Stimulated activated CD4-positive, alpha-beta T cell treated with anti-CD3 and anti-CD28 coated beads, Interleukin-15, amount 100 ng/mL, for 24 hours (primary cell): Measurements from ENCODE around the gene GDI2.
A peak's percentile ranks its signal among the peaks of the same experiment; 100 is the strongest.
"Not testable (repeated sequence)": the region's sequence is repeated elsewhere in the genome, so short reads cannot be mapped to it uniquely, and the experiment has no call there.

Source experiments
- DNase-seq: peaks from one replicate; pipeline ENCODE4 v3.0.0-alpha.2; 2020

The GDI2 gene

DNA sequence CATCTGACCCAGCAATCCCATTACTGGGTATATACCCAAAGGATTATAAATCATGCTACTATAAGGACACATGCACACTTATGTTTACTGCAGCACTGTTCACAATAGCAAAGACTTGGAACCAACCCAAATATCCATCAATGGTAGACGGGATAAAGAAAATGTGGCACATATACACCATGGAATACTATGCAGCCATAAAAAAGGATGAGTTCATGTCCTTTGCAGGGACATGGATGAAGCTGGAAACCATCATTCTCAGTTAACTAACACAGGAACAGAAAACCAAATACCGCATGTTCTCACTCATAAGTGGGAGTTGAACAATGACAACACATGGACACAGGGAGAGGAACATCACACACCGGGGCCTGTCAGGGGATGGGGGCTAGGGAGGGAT is 35.5 kb downstream of the GDI2 start:
- DNase-seq: not testable (repeated sequence)

DNA sequence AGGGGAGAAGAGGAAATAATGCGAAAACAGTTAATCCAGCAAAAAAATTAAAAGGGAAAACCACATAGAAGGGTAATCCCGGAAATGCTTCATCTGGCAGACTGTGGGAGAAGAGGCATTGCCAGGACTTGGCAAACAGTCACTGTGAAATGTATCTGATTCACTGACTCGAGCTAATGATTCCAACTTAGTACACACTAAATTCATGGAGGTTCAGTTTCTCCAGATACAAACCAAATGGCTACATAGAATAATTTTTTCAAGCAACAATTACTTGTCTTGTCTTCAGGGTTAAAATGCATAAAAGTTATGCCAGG is 36.4 kb downstream of the GDI2 start:
- DNase-seq: no peak

DNA sequence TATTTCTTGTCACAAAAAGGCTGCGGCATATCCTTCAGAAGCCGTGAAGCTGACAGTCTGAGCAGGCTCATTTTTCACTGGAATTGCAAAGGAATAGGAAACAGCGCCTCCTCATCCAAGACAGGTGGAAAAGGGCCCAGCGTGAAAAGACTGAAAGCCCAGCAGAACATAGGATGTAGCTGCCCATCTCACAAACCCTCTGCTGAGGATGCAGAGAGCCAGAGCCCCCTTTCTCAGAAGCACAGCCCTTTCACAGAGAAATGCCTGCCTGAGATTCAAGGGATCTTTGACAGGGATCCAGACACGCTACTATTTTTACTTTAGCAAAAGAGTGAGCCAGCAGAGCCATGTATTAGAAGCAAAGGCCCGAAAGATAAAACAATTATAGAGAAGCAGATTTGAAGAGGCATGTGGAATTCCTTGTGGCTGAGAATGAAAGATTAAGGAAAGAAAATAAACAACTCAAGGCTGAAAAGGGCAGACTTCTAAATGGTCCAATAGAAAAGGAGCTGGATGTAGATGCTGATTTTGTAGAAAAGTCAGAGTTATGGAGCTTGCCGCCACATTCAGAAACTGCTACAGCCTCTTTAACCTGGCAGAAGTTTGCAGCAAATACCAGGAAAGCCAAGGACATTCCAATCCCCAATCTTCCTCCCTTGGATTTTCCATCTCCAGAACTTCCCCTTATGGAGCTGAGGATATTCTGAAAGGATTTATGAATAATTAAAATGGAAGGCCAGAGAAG is 36.9 kb downstream of the GDI2 start:
- no peak for DNase-seq

DNA sequence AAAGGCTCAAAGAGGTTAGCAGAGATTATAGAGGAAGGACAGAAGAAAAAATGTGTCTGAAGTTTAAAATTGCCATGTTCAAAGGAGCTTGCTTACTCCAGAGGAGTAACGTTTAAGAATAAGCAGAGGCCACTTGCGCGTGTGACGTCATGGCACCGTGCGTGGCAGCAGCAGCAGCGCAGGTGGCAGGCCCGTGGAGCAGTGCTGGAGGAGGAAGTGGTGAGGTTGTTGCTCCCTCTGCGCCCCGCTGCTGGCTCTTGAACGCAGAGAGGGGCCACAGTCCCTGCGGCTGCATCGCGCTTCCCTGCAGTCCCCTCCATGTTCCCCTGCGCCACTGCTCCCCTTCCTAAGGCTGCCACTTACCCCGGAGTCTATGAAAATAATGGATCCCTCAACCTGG is 37.5 kb downstream of the GDI2 start:
- peak; percentile 84 for DNase-seq

DNA sequence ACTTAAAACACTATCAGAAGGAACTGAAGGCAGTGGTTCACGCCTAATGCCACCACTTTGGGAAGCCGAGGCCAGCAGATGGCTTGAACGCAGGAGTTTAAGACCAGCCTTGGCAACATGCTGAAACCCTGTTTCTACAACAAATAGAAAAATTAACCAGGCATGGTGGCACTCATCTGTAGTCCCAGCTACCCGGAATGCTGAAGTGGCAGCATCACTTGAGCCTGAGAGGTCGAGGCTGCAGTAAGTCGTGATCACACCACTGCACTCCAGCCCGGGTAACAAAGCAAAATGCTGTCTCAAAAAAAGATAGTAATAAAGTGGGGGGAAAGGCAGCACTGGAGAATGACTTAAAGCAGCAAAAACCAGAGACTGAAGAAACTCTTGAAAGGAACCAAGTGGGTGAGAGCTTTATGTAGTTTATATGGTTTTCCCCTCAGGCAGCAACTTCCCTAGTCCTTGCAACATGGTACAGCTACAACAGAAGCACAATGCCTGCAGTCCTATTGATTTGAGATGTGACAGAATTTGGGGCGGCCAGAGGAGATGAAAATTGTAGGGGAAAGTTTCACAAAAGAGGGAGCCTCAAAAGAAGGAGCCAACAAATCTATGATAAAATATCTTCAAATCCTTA is 38.1 kb downstream of the GDI2 start:
- DNase-seq: no peak

DNA sequence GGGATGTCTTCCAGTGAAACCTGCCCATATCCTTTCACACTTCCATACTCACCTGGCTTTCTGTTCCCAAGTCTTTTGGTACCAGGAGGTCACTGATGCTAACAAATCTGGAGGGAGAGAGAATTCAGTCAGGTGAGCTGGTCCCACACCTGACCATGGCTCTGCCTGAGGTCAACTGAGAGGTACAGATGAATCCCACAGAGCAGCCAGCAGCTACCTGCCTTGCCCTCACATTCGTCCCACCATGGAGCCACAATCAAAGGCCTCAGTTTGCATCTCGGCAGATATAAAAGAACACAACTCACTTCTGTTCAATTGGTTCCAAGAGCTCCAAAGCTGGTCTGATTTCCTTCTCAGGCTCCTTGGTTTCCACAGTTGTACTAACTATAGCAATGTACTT is 47.0 kb downstream of the GDI2 start:
- no peak for DNase-seq

DNA sequence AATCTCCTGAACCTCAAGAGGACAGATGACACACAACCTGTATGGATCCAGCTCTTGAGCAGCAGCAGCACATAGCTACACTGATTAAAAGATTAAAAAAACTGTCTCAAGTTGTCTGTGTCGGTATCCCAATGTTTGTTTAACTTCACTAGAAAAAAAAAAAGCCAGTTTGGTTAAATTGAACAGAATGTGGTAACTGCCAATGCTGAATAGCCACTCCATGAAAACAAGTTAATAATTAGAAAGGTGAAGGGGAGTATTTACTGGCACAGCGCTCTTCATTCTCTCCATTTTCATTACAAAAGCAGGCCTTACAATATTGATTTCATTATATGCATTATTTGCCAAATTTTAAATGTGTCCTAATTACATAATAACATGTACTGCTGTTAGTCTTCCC is 47.6 kb downstream of the GDI2 start:
- DNase-seq: no peak

DNA sequence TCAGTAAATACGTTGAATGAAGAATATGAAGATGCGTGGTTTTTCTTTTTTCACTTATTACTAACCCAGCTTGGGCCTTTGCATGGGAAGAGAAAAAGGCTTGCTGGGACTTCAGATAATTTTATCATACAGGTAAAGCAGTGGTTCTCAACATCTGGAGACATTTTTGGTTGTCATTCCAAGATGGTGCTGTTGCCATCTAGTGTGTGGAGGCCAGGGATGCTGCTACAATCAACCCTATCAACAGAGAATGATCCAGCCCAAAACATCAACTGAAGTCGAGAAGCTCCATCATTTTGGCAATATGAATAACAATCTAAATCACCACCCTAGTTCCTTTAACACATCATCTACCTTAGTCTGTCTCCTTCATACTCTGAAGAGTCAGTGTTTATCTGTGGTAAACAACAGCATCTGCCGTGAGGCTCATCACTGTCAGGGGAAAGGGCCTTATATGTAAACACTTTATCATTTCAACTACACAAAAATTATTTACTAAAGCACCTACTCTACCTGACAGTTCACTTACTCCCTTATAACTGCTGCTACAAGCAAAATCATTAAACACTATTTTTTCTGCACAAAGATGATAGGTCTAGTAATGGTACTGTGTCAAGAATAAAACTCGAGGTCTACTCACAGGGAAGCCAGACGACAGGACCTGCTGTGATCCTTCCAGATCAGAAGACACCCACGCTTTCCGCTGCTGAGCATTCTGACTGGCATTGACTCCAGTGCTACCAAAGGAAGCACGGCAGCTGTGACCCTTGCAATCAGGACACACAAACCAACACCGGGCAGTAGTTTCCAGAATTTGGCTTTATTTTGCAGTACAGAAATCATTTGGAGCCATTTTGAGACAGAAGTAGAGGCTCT is 48.6 kb downstream of the GDI2 start:
- DNase-seq: peak; percentile 35

DNA sequence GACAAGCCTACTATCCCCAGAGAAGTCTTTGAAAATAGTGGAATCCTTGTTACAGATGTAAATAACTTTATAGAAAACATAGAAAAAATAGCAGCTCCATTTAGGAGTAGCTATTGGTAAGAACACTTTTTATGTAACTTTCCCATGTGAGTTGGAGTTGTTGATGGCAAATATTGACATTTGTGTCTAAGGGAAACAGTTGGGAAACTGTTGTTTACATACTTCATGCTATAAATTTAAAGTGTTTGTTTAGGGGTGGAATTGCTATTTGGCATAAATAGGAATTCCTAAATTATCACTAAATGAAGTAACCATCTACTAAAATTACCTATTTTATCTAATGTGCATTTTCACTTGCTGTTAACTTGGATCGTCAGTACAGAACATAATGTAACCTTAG is 50.7 kb downstream of the GDI2 start:
- no peak for DNase-seq

DNA sequence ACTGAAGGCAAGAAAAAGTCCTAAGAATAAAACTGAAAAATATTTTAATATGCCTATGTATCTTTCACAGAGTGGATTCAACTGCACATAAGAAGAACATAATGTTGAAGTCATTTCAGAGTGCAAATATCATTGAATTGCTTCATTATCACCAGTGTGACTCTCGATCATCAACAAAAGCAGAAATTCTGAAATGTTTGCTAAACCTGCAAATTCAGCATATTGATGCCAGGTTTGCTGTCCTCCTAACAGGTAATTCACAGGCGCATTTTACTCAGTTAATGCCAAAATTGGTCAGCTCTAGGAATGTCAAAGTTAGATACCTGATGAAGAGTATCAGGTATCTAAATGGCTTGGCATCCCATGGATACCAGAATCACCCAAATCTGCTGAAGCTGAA is 52.0 kb downstream of the GDI2 start:
- DNase-seq: no peak

DNA sequence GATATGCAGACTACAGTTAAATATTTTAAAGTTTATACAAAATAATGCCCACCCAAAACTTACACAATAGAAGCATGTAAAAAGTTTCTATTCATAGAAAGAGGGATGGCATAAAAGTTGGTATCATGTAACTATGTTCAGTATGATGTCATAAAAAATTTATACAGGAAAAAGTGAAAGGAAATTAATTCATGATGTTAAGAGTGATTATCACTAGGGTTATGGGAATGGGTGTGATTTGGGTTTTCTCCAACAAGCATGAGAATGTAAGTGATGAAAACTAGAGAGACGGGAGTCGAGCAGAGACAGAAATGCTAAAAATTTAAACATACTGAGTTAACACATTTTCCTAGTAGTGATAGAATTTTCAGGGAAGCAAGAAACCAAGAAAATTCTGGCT is 52.7 kb downstream of the GDI2 start:
- no peak for DNase-seq

DNA sequence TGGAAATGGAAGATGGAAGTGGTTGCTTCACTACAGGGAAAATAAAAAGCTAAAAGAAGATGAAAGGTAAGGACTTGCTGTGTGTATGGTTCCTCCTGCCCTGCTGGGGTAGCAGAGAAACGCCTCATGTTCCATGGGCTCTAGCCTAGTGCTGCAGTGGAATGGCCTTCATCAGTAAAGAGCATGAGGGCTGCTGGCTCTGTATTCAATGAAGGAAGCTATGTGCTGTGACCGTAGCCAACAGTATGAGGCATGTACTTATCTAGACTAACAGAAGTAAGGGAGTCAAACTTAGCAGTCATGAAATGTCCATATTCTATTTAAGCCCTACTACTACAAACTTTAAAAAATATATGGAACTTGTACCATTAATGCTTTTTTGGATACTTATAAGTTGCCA is 54.3 kb downstream of the GDI2 start:
- DNase-seq: no peak

DNA sequence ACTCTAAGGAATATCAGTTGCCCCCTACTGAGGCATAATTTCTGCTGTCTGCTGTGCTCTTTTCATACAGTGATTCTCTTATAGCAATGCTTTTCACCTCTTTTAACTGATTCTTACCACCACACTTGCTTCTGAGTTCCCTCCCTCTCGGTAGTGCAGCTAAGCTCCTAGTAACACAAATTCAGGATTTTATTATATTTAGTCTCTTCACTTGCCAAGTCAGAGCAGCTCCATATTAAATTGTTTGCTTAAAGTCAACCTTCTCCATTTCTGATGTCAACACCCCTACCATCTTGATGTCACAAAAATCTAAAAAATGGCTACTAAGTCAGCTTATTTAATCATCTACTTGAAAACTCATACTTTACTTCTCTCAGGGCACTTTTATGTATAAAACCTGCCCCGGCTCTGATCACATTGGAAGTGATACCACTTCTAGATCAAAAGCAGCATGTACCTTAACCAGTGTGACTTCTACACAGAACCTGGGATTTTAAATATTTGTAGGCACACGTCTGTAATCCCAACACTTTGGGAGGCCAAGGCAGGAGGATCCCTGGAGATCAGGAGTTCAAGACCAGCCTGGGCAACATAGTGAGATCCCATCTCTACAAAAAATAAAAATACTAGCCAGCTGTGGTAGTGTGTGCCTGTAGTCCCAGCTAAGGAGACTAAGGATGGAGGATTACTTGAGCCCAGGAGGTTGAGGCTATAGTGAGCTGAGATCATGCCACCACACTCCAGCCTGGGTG is 55.3 kb downstream of the GDI2 start:
- DNase-seq: no peak

DNA sequence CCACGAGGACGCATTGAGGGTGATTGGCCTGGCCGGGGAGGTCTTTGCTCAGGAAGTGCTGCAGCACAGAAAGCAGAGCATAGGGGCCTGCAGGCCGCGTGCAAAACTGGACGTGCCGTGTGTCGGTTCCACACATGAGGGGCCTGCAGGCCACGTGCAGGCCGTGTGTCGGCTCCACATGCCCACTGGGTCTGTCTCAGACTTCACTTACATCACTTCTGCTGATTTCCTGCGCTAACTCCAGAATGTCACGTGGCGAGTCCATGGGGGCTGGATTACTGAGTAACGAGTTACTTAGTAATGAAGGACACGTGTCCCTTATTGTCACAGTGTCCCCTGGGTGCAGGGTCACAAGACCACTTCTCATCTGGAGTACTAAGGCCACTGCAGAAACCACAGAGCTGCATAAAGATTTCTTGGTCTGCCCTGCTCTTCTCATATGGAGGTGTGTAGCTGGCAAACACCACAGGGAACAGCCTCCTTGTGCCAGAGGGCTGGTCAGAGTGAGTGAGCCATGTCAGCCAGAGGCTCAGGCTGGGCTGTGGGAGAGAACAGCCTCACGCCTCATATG is 60.8 kb downstream of the GDI2 start:
- no peak for DNase-seq

DNA sequence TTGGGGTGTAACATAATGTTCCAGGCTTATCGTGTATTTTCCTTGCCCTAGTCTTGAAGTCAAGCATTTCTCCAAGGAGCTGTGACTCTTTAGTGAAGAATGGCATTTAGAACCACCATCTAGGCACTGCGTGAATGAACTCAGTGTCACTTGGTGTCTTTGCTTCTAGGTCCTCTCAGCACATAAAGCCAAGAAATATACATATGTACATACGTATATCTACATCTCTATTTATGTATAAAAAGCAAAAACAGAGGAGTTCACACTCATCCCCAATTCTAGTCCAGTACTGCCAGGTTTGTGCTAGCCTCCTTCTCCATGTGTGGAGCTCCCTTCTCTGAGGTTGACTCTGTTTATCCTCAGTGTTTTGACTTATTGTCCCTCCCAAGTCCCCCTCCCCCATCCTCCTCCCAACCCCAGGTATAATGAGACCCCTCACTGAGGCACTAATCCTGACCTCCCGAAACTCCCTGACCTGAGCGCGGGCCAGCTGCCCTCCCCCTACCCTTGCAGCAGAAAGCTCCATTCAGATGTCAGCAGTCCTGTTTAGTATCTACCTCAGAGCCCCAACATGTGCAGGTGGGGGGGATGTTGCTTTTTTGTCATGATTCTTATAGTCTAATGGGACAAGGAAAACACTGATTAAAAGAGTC is 61.5 kb downstream of the GDI2 start:
- DNase-seq: no peak

DNA sequence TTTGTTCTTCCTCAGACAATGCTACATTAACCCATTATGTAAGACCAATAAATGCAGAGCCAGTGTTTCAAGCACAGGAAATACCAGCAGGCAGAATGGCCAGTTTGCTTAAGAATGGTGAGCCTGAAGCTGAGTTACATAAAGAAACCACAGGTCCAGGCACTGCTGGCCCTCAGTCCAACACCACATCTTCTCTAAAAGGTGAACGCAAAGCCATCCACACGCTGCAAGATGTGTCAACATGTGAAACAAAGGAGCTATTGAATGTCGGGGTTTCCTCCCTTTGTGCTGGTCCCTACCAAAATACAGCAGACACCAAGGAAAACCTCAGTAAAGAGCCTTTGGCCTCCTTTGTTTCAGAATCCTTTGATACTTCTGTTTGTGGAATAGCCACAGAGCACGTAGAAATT is 64.8 kb downstream of the GDI2 start:
- DNase-seq: no peak

DNA sequence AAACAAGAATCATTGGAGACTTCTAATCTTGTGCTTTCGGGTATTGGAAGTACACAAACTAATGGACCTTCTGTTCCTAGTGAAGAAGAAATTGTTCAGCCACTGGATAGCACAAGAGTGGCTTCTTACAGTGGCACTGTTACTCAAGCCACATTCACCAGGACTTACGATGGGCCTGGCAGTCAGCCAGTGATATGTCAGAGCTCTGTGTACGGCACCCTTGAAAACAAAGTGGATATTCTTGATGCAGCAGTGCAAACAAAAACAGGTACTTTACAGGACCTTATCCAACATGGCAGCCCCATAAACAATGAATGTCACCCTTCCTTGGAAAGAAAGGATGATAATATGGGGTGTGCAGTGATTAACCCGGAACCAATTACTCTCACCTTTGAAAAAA is 67.0 kb downstream of the GDI2 start:
- no peak for DNase-seq

DNA sequence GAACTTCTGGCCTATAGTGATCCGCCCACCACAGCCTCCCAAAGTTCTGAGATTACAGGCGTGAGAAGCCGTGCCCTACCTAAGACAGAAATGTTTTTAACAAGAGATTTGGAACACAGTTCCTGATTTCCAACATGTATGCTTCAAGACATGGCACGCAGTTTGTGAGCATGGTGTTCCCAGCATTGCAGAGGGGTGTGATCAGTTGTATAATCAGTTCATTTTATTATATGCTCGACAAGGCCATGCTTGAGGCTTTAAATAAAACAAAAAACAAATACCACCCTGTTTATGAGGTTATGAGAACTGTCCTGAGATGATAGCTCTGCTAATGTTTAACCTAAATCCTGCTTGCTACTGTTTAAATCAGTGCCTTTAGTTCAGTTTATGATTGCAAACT is 68.4 kb downstream of the GDI2 start:
- DNase-seq: no peak

DNA sequence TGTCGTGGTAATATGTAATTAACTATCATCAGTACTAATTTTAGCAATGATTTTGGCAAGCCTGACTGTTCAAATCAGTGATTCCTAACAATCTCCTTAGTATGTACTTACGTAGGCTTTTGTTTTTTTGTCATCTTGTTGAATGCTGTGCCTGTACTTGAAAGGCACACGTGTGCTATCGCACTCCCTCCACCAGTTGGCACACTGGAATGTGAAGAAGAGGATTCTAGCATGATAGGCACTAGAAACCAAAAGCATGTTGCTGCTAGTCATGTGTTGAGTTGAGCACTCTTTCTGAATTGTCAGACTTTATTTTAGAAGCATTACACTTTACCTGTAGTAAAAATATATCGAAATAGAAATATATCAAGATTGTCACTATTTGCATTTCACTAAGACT is 69.5 kb downstream of the GDI2 start:
- DNase-seq: no peak

DNA sequence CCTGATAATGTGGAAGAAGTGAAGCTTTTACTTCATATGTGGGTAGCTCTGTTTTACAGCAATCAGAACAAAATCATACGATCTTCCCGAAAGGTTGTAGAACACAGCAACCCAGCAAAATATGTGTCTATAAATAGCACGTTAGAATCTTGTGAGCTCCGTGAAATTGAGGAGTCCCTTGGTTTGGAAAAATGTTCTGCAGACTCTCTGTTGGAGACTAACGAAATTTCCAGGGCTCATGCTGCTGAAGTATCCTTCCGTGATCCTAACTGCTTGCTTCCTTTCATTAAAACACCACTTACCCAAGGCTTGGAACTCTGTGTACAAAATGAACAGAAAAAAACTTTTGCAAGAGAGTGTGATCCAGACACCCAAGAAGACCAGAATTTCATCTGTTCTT is 71.1 kb downstream of the GDI2 start:
- no peak for DNase-seq

DNA sequence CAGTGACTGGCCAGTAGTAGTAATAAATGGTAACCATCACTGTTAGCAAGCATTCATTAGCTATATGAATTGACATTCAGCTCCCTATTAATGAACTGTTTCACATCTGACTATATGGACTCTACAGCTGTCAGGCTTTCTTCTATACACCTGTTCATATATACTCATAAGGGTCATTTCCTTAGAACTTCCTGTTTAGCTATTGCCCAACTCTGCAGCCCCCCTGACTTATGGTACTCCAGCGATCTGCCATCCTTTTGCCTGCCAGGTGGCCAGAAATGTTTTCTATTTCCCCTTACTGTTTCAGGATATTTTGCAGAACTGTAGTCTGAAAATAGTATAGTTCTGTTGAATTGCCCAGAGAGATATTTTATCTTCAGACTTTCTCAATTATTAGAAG is 72.0 kb downstream of the GDI2 start:
- no peak for DNase-seq

DNA sequence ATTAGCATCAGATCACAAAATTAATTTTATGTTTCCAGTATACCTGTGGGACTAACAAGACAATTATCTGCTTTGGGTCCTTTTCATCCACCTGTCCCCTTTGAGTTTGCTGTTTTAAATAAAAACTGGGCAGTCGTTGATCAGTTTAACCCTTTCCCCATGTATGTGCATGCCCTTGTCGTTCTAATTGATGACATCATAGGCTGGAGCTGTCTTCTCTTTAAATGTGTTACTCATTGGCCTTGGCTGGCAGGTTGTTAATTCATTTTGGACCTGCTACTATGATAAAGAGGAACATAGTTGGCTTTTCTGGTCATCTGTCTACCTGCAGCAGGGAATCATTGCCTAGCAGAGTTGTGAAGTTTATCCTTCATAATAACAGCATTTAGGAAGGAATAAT is 74.8 kb downstream of the GDI2 start:
- DNase-seq: no peak

DNA sequence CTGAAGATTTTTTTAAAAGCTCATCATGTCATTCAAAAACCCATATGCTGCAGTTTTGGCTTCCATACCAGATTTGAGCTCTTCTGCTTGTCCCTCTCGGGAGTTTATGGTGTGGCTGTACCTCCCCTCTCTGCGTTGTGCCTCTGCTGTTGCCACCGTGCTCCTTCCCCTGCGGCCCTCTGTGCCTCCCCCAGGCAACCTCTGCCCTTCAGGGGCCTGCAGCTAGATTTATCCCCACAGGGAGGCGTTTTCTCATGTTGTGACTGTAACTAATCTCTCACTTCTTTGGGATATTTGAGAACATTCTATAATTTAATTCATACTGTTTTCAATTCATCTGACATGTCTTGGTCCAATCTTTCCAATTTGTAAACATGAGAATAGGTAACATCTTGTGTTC is 75.9 kb downstream of the GDI2 start:
- no peak for DNase-seq
